Measurements from ENCODE around the gene RHOB.

Gene RHOB

GRCh38 chr2:20496076-20496872 is 49.4 kb downstream of the RHOB start:
- no peak for DNase-seq (ENCODE audit: low spot score)

- no peak for DNase-seq (ENCODE audit: low spot score)
Observed at GRCh38 chr2:20496942-20497341, 50.1 kb downstream of the RHOB start.
